GM23338 (cell line): Measurements from ENCODE around the gene GRIN3B. TPM values are rescaled to one million over a fixed set of nuclear protein-coding genes. Genes with fewer than 3 reads are reported as not detected.

Experiments
- ATAC-seq: fragments of 200-7000 bp; cut with Tn5 transposase; 3 replicates; pipeline ENCODE4 v1.9.1; 2020
- DNase-seq: peaks from one replicate; pipeline ENCODE4 v3.0.0-alpha.2; 2015; ENCODE audit warnings: low spot score
- H2AFZ ChIP-seq: fragments of 200-600 bp; sonication (generic); 2 replicates; pipeline ENCODE4 v1.8.0; 2016; ENCODE audit warnings: antibody characterized with exemption, mild to moderate bottlenecking, moderate library complexity
- H3F3A ChIP-seq: fragments of 200-600 bp; sonication (generic); replicated peaks from 2 replicates; pipeline ENCODE4 v1.8.0; 2017; ENCODE audit warnings: antibody characterized with exemption, mixed run types, low read depth
- H3K27ac ChIP-seq: fragments of 200-600 bp; sonication (generic); 2 replicates; pipeline ENCODE4 v1.6.1; 2016; ENCODE audit warnings: low read depth
- H3K27me3 ChIP-seq: fragments of 200-600 bp; sonication (generic); 2 replicates; pipeline ENCODE4 v1.8.0; 2016; ENCODE audit warnings: mild to moderate bottlenecking, mixed run types, moderate library complexity; ENCODE audit not compliant: insufficient read depth
- H3K36me3 ChIP-seq: fragments of 200-600 bp; sonication (generic); 2 replicates; pipeline ENCODE4 v1.8.0; 2016; ENCODE audit warnings: mild to moderate bottlenecking; ENCODE audit not compliant: insufficient read depth
- H3K4me1 ChIP-seq: fragments of 200-600 bp; sonication (generic); 2 replicates; pipeline ENCODE4 v1.8.0; 2016; ENCODE audit warnings: mild to moderate bottlenecking, moderate library complexity; ENCODE audit not compliant: insufficient read depth
- H3K4me2 ChIP-seq: fragments of 200-600 bp; sonication (generic); 2 replicates; pipeline ENCODE4 v1.7.1; 2017; ENCODE audit warnings: mixed run types
- H3K4me3 ChIP-seq: fragments of 200-600 bp; sonication (generic); 2 replicates; pipeline ENCODE4 v1.6.1; 2016; ENCODE audit warnings: mixed run types
- H3K79me2 ChIP-seq: fragments of 200-600 bp; sonication (generic); replicated peaks from 2 replicates; pipeline ENCODE4 v1.8.0; 2017; ENCODE audit warnings: mild to moderate bottlenecking; ENCODE audit not compliant: insufficient read depth
- H3K9me2 ChIP-seq: fragments of 200-600 bp; sonication (generic); 2 replicates; pipeline ENCODE4 v1.8.0; 2017; ENCODE audit not compliant: insufficient read depth
- H4K20me1 ChIP-seq: fragments of 200-600 bp; sonication (generic); replicated peaks from 2 replicates; pipeline ENCODE4 v1.8.0; 2017; ENCODE audit warnings: mild to moderate bottlenecking; ENCODE audit not compliant: insufficient read depth
- H3K27ac Mint-ChIP-seq: 2 replicates; pipeline ENCODE4 v1.8.0; 2020; ENCODE audit warnings: inconsistent platforms, mild to moderate bottlenecking, moderate library complexity, mixed read lengths
- H3K27me3 Mint-ChIP-seq: 3 replicates; pipeline ENCODE4 v1.8.0; 2022; ENCODE audit warnings: low read depth, mild to moderate bottlenecking, moderate library complexity, mixed read lengths, inconsistent platforms; ENCODE audit not compliant: insufficient read depth, poor library complexity
- H3K36me3 Mint-ChIP-seq: 3 replicates; pipeline ENCODE4 v1.8.0; 2021; ENCODE audit warnings: low read depth, mild to moderate bottlenecking, inconsistent platforms, moderate library complexity, mixed read lengths
- H3K4me1 Mint-ChIP-seq: 3 replicates; pipeline ENCODE4 v1.8.0; 2020; ENCODE audit warnings: mild to moderate bottlenecking, inconsistent platforms, mixed read lengths
- H3K4me3 Mint-ChIP-seq: 3 replicates; pipeline ENCODE4 v1.8.0; 2021; ENCODE audit warnings: moderate library complexity, mild to moderate bottlenecking, inconsistent platforms, mixed read lengths
- H3K9me3 Mint-ChIP-seq: 3 replicates; pipeline ENCODE4 v1.8.0; 2020; ENCODE audit warnings: moderate library complexity, mild to moderate bottlenecking, inconsistent platforms, mixed read lengths
- EZH2phosphoT487 ChIP-seq: fragments of 200-600 bp; sonication (generic); IDR thresholded peaks from one replicate; pipeline ENCODE4 v1.8.1; 2018; ENCODE audit warnings: antibody characterized with exemption; ENCODE audit not compliant: unreplicated experiment
- STAT1 ChIP-seq: IDR thresholded peaks from one replicate; pipeline ENCODE4 v1.6.1; 2016; ENCODE audit warnings: antibody characterized with exemption; ENCODE audit not compliant: unreplicated experiment
- ZNF114 ChIP-seq: fragments of 250-450 bp; sonication (Bioruptor Pico); IDR thresholded peaks from 2 replicates; pipeline ENCODE4 v1.5.0; 2020; ENCODE audit warnings: mild to moderate bottlenecking, moderate library complexity
- ZNF331 ChIP-seq: fragments of 250-450 bp; sonication (Bioruptor Pico); IDR thresholded peaks from 2 replicates; pipeline ENCODE4 v1.5.0; 2020; ENCODE audit warnings: low read depth, mild to moderate bottlenecking, moderate library complexity
- polyA plus RNA-seq: library from polyadenylated mRNA; unstranded; fragments of >200 nt; fragmentation: Nextera tagmentation; extraction: Ambion mirVana; gene quantifications from 2 replicates; pipeline ENCODE4 v1.2.1, GENCODE V29; 2016
- total RNA-seq: library from RNA; depleted of rRNA; stranded (reverse); fragments of >200 nt; shearing (Covaris generic); gene quantifications from 2 replicates; pipeline ENCODE4 v1.2.3, GENCODE V29; 2014
- TF ChIP-seq, protein P1 (sequence below), 2 experiments: fragments of 200-600 bp in 1 of 2; sonication (generic) in 1 of 2; conservative IDR thresholded peaks; 2 replicates each; pipeline versions ENCODE4 v1.5.1 to v1.6.1; 2016 to 2017; ENCODE audit warnings: antibody characterized with exemption in 2 of 2, low read depth in 2 of 2, mild to moderate bottlenecking in 2 of 2, moderate library complexity in 1 of 2
- TF ChIP-seq, protein P2 (sequence below): fragments of 250-450 bp; sonication (Bioruptor Pico); IDR thresholded peaks from 2 replicates; pipeline ENCODE4 v1.5.0; 2020; ENCODE audit warnings: mild to moderate bottlenecking, moderate library complexity

GRIN3B gene
- total and polyA plus RNA-seq, 2 experiments from 2014 or later = 0.11 to 2.8 TPM

DNA sequence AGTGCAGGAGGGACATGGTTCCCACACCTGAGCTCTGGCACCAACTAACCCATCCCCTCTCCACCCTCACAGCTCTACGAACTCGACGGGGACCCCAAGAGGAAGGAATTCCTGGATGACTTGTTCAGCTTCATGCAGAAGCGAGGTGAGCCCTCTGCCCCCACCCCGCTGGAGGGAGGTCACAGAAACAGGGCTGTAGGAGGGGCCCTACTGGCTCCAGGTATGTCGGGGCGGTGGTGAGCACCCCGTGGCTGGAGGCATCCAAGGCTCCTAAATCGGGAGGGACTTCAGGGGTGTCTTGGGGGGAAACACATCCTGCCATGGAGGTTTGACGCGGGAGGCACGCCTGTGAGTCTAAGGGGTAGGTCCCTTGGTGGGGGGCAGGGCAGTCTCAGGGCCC, 40.2 kb upstream of the GRIN3B start:
- Histone ChIP-seq H3K4me3 (no peak overlapping the region), H4K20me1 (no peaks in the 10 kb centered on the region), H3K36me3 (peaks cover 3% of the 10 kb centered on the region), H3K4me2 (no peak overlapping the region), H3K79me2 (peaks cover 11% of the 10 kb centered on the region; the same call in 1 of the 2 replicates), H3K27me3 (no peaks in the 10 kb centered on the region), H2AFZ (no peak overlapping the region), H3K9me2 (no peaks in the 10 kb centered on the region), H3K27ac (no peak overlapping the region), H3K4me1 (peaks cover 11% of the 10 kb centered on the region; the same call in 1 of the 2 replicates), H3F3A (peaks cover 12% of the 10 kb centered on the region; the same call in 1 of the 2 replicates)
- TF ChIP-seq EZH2phosphoT487 (no peak), ZNF114 (CRISPR knock-in tag) (no peak), STAT1 (no peak), ZNF331 (no peak)
- TF ChIP-seq, protein P1, sequence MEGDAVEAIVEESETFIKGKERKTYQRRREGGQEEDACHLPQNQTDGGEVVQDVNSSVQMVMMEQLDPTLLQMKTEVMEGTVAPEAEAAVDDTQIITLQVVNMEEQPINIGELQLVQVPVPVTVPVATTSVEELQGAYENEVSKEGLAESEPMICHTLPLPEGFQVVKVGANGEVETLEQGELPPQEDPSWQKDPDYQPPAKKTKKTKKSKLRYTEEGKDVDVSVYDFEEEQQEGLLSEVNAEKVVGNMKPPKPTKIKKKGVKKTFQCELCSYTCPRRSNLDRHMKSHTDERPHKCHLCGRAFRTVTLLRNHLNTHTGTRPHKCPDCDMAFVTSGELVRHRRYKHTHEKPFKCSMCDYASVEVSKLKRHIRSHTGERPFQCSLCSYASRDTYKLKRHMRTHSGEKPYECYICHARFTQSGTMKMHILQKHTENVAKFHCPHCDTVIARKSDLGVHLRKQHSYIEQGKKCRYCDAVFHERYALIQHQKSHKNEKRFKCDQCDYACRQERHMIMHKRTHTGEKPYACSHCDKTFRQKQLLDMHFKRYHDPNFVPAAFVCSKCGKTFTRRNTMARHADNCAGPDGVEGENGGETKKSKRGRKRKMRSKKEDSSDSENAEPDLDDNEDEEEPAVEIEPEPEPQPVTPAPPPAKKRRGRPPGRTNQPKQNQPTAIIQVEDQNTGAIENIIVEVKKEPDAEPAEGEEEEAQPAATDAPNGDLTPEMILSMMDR (conservative IDR thresholded peaks at IDR 0.05; ENCODE audit: low read depth in 2 of 2) = peak; percentile 39 to 67
- TF ChIP-seq, protein P2, sequence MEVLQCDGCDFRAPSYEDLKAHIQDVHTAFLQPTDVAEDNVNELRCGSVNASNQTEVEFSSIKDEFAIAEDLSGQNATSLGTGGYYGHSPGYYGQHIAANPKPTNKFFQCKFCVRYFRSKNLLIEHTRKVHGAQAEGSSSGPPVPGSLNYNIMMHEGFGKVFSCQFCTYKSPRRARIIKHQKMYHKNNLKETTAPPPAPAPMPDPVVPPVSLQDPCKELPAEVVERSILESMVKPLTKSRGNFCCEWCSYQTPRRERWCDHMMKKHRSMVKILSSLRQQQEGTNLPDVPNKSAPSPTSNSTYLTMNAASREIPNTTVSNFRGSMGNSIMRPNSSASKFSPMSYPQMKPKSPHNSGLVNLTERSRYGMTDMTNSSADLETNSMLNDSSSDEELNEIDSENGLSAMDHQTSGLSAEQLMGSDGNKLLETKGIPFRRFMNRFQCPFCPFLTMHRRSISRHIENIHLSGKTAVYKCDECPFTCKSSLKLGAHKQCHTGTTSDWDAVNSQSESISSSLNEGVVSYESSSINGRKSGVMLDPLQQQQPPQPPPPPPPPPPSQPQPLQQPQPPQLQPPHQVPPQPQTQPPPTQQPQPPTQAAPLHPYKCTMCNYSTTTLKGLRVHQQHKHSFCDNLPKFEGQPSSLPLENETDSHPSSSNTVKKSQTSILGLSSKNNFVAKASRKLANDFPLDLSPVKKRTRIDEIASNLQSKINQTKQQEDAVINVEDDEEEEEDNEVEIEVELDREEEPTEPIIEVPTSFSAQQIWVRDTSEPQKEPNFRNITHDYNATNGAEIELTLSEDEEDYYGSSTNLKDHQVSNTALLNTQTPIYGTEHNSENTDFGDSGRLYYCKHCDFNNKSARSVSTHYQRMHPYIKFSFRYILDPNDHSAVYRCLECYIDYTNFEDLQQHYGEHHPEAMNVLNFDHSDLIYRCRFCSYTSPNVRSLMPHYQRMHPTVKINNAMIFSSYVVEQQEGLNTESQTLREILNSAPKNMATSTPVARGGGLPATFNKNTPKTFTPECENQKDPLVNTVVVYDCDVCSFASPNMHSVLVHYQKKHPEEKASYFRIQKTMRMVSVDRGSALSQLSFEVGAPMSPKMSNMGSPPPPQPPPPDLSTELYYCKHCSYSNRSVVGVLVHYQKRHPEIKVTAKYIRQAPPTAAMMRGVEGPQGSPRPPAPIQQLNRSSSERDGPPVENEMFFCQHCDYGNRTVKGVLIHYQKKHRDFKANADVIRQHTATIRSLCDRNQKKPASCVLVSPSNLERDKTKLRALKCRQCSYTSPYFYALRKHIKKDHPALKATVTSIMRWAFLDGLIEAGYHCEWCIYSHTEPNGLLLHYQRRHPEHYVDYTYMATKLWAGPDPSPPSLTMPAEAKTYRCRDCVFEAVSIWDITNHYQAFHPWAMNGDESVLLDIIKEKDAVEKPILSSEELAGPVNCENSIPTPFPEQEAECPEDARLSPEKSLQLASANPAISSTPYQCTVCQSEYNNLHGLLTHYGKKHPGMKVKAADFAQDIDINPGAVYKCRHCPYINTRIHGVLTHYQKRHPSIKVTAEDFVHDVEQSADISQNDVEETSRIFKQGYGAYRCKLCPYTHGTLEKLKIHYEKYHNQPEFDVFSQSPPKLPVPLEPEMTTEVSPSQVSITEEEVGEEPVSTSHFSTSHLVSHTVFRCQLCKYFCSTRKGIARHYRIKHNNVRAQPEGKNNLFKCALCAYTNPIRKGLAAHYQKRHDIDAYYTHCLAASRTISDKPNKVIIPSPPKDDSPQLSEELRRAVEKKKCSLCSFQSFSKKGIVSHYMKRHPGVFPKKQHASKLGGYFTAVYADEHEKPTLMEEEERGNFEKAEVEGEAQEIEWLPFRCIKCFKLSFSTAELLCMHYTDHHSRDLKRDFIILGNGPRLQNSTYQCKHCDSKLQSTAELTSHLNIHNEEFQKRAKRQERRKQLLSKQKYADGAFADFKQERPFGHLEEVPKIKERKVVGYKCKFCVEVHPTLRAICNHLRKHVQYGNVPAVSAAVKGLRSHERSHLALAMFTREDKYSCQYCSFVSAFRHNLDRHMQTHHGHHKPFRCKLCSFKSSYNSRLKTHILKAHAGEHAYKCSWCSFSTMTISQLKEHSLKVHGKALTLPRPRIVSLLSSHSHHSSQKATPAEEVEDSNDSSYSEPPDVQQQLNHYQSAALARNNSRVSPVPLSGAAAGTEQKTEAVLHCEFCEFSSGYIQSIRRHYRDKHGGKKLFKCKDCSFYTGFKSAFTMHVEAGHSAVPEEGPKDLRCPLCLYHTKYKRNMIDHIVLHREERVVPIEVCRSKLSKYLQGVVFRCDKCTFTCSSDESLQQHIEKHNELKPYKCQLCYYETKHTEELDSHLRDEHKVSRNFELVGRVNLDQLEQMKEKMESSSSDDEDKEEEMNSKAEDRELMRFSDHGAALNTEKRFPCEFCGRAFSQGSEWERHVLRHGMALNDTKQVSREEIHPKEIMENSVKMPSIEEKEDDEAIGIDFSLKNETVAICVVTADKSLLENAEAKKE (CRISPR knock-in tag) = no peak
- DNase-seq (peak; percentile 77), ATAC-seq (peak; percentile 53)
- Mint-ChIP-seq H3K9me3 (peaks cover 1% of the 10 kb centered on the region; the same call in 1 of the 3 replicates), H3K4me3 (no peak overlapping the region), H3K27me3 (peaks cover 19% of the 10 kb centered on the region), H3K27ac (no peak overlapping the region; the same call in 1 of the 2 replicates), H3K36me3 (peaks cover 30% of the 10 kb centered on the region), H3K4me1 (peaks cover 20% of the 10 kb centered on the region)
